ENCODE data around the gene MOSMO. TPM values are rescaled to one million over a fixed set of nuclear protein-coding genes. Genes with fewer than 3 reads are reported as not detected.
"Not testable (repeated sequence)": the region's sequence is repeated elsewhere in the genome, so short reads cannot be mapped to it uniquely, and the experiment has no call there.

The MOSMO gene
- total and polyA plus RNA-seq, 2 donors (not counting 3 experiments of a cell fraction or from before 2014, with no cell fraction given), result 15.9 to 22.0 TPM

- peak overlapping the region; percentile 42 for H3K9ac ChIP-seq (replicated peaks; ENCODE audit: extremely low read depth, insufficient read depth, low read length)
- peak; percentile 56 for DNase-seq (ENCODE audit: low read depth, low spot score)
- H3K4me1 ChIP-seq (ENCODE audit: control insufficient read depth, extremely low read depth, insufficient read depth, low read length), result peaks cover 17% of the 10 kb centered on the region
- peak overlapping the region; percentile 61 for H3K27ac ChIP-seq (ENCODE audit: insufficient read depth, low read depth, low read length)
- H3K27me3 ChIP-seq (ENCODE audit: control insufficient read depth in 2 of 2, insufficient read depth in 2 of 2, low read length in 2 of 2); H3K36me3 ChIP-seq (ENCODE audit: control insufficient read depth in 2 of 2, extremely low read depth in 1 of 2, insufficient read depth in 2 of 2, low read length in 2 of 2); BruUV-seq (replicated peaks); dilution Hi-C loops (cut with MboI; ENCODE audit: extremely low pct_ligation_motif_present, low sequenced_read_pairs); H3K9me3 ChIP-seq (replicated peaks; ENCODE audit: control insufficient read depth, insufficient read depth, low read length); H3K9me1 ChIP-seq (replicated peaks; ENCODE audit: control insufficient read depth, extremely low read depth, insufficient read depth, low read length); POLR2A ChIA-PET; H2AFZ ChIP-seq (ENCODE audit: low read depth, low read length); H4K20me1 ChIP-seq (replicated peaks; ENCODE audit: control insufficient read depth, extremely low read depth, insufficient read depth, low read length); H3K4me3 ChIP-seq (replicated peaks in 1 of 3; ENCODE audit: insufficient read depth in 1 of 3, low read depth in 1 of 3, low read length in 3 of 3): not testable (repeated sequence)
- peak; percentile 46 for FAIRE-seq
- peak; percentile 20 for TF ChIP-seq JUN (IDR thresholded peaks at IDR 0.05; ENCODE audit: borderline replicate concordance, insufficient read depth, insufficient read length, low read depth)
- peak; percentile 76 for TF ChIP-seq GATA2 (IDR thresholded peaks at IDR 0.05; ENCODE audit: insufficient read depth, insufficient read length, low read depth, low read length)
- intact Hi-C loops (cut with micrococcal nuclease), result loop anchor here (1.0 kb wide), 2 partner anchors 20 to 38 kb away; partner anchors contain the start of gene MOSMO
- H3K4me2 ChIP-seq (ENCODE audit: insufficient read depth, low read length), result peak overlapping the region; percentile 50
- peaks cover 44% of the 10 kb centered on the region for H3K79me2 ChIP-seq (ENCODE audit: control insufficient read depth, insufficient read depth, low read length)
- CTCF ChIA-PET, result interaction anchor here (0.6 to 5.7 kb wide), 6 partner anchors 9 to 38 kb away, joined by 3 to 44 read pairs (median 6); partner anchors contain the start of gene MOSMO
These were observed 38.0 kb downstream of the MOSMO start for GRCh38 chr16:22045888-22046287.

DNA sequence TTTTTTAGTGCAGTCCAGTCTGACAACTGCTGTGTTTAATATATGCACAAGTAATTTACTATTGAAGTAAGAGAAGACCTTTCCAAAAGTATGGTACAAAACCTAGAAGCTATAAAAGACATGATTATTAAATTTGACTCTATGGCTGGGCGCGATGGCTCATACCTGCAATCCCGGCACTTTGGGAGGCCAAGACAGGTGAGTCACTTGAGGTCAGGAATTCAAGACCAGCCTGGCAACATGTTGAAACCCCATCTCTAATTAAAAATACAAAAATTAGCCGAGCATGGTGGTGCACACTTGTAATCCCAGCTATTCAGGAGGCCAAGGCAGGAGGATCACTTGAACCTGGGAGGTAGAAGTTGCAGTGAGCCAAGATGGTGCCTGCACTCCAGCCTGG is 43.1 kb downstream of the MOSMO start:
- FAIRE-seq, result no peak
- TF ChIP-seq EZH2 (IDR thresholded peaks at IDR 0.05; ENCODE audit: borderline replicate concordance, low read depth, low read length, severe bottlenecking), result no peak
- ChIA-PET CTCF (interaction anchor here (0.8 to 5.7 kb wide), 6 partner anchors 10 to 48 kb away, joined by 3 to 44 read pairs (median 4); no protein-coding TSS in a partner anchor), POLR2A (no interaction called here)
- dilution Hi-C loops (cut with MboI; ENCODE audit: extremely low pct_ligation_motif_present, low sequenced_read_pairs) (no loop called here), intact Hi-C loops (cut with micrococcal nuclease) (no loop called here)
- Histone ChIP-seq H3K4me3 (replicated peaks in 1 of 3; ENCODE audit: insufficient read depth in 1 of 3, low read depth in 1 of 3, low read length in 3 of 3) (no peak overlapping the region), H3K36me3 (ENCODE audit: control insufficient read depth in 2 of 2, extremely low read depth in 1 of 2, insufficient read depth in 2 of 2, low read length in 2 of 2) (peaks cover 0 to 2% of the 10 kb centered on the region in 2 experiments), H3K9ac (replicated peaks; ENCODE audit: extremely low read depth, insufficient read depth, low read length) (no peak overlapping the region), H3K9me3 (replicated peaks; ENCODE audit: control insufficient read depth, insufficient read depth, low read length) (no peaks in the 10 kb centered on the region), H2AFZ (ENCODE audit: low read depth, low read length) (no peak overlapping the region), H3K27ac (ENCODE audit: insufficient read depth, low read depth, low read length) (no peak overlapping the region), H3K9me1 (replicated peaks; ENCODE audit: control insufficient read depth, extremely low read depth, insufficient read depth, low read length) (no peaks in the 10 kb centered on the region), H4K20me1 (replicated peaks; ENCODE audit: control insufficient read depth, extremely low read depth, insufficient read depth, low read length) (no peaks in the 10 kb centered on the region), H3K27me3 (ENCODE audit: control insufficient read depth in 2 of 2, insufficient read depth in 2 of 2, low read length in 2 of 2) (no peaks in the 10 kb centered on the region), H3K4me1 (ENCODE audit: control insufficient read depth, extremely low read depth, insufficient read depth, low read length) (peaks cover 15% of the 10 kb centered on the region), H3K79me2 (ENCODE audit: control insufficient read depth, insufficient read depth, low read length) (peaks cover 78% of the 10 kb centered on the region), H3K4me2 (ENCODE audit: insufficient read depth, low read length) (no peak overlapping the region)
- BruUV-seq (replicated peaks), result no TSS peak
- no peak for DNase-seq (ENCODE audit: low read depth, low spot score)

All from endothelial cell of umbilical vein (primary cell).